Osteocyte (in vitro differentiated cells): ENCODE measurements around the gene CFAP77. TPM values are rescaled to one million over a fixed set of nuclear protein-coding genes. Genes with fewer than 3 reads are reported as not detected.

ENCODE experiments used
- DNase-seq: peaks from one replicate; pipeline ENCODE4 v3.0.0; 2021; ENCODE audit warnings: mixed read lengths; ENCODE audit not compliant: unreplicated experiment; ENCODE audit errors: extremely low spot score
- H3K27ac Mint-ChIP-seq: one replicate; pipeline ENCODE4 v1.8.0; 2021; ENCODE audit warnings: mild to moderate bottlenecking, mixed read lengths; ENCODE audit not compliant: unreplicated experiment
- H3K27me3 Mint-ChIP-seq: one replicate; pipeline ENCODE4 v1.8.0; 2021; ENCODE audit warnings: mixed read lengths; ENCODE audit not compliant: unreplicated experiment
- H3K36me3 Mint-ChIP-seq: one replicate; pipeline ENCODE4 v1.8.0; 2021; ENCODE audit warnings: mixed read lengths; ENCODE audit not compliant: unreplicated experiment
- H3K4me1 Mint-ChIP-seq: one replicate; pipeline ENCODE4 v1.8.0; 2021; ENCODE audit warnings: mixed read lengths; ENCODE audit not compliant: unreplicated experiment
- H3K4me3 Mint-ChIP-seq: one replicate; pipeline ENCODE4 v1.8.0; 2021; ENCODE audit warnings: mild to moderate bottlenecking, moderate library complexity, mixed read lengths; ENCODE audit not compliant: unreplicated experiment
- H3K9me3 Mint-ChIP-seq: one replicate; pipeline ENCODE4 v1.8.0; 2021; ENCODE audit warnings: mixed read lengths; ENCODE audit not compliant: unreplicated experiment
- total RNA-seq: library from RNA; stranded (reverse); gene quantifications from 2 replicates; pipeline ENCODE4 v1.2.1, GENCODE V29; 2021
- TF ChIP-seq, protein P1 (sequence below): fragments of 200-600 bp; sonication (generic); IDR thresholded peaks from 2 replicates; pipeline ENCODE4 v1.5.0; 2021; ENCODE audit warnings: antibody characterized with exemption, mild to moderate bottlenecking, moderate library complexity

CFAP77 gene
- total RNA-seq, 1 donor from 2014 or later = 0.48 TPM

DNA sequence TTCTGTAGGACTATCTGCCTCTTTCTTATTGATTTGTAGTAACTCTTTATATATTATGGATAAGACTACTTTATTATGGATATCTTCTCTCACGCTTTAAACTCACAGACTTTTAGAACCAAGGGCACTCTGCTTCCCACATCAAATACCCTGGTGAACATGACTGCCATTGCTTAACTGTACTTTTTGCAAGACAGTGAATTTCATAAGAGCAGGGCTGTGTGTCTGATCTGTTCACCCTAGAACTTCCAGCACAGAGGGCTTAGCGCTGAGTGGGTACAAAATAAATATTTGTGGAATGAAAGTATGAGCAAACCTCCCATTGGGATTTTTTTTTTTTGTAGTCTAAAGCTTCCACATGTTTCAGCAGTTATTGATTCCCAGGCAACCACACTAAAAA, 84.8 kb downstream of the CFAP77 start:
- Mint-ChIP-seq H3K27ac (no peak overlapping the region), H3K4me3 (no peak overlapping the region), H3K4me1 (no peaks in the 10 kb centered on the region), H3K36me3 (no peaks in the 10 kb centered on the region), H3K27me3 (peaks cover 7% of the 10 kb centered on the region), H3K9me3 (peaks cover 4% of the 10 kb centered on the region)
- DNase-seq = no peak
- TF ChIP-seq, protein P1, sequence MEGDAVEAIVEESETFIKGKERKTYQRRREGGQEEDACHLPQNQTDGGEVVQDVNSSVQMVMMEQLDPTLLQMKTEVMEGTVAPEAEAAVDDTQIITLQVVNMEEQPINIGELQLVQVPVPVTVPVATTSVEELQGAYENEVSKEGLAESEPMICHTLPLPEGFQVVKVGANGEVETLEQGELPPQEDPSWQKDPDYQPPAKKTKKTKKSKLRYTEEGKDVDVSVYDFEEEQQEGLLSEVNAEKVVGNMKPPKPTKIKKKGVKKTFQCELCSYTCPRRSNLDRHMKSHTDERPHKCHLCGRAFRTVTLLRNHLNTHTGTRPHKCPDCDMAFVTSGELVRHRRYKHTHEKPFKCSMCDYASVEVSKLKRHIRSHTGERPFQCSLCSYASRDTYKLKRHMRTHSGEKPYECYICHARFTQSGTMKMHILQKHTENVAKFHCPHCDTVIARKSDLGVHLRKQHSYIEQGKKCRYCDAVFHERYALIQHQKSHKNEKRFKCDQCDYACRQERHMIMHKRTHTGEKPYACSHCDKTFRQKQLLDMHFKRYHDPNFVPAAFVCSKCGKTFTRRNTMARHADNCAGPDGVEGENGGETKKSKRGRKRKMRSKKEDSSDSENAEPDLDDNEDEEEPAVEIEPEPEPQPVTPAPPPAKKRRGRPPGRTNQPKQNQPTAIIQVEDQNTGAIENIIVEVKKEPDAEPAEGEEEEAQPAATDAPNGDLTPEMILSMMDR = no peak

DNA sequence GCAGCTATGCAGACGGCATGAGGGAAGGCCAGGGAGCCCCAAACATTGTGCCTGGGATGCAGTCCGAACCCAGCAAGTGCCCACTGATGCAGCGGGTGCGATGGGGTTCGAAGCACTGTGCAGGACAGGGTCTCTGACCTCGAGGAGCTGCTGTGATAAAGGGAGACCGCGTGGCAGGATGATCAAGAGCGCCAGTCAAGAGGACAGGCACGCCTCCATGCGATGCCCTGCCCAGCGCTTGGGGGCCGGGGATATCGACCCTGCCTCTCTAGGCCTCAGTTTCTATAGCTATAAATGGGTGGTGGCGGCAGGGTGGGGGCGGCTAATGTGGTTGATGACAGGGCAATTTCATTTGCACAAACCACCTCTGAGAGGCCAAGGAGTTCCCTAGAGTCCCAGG, 87.7 kb downstream of the CFAP77 start:
- Mint-ChIP-seq H3K4me3 (no peak overlapping the region), H3K9me3 (peaks cover 4% of the 10 kb centered on the region), H3K4me1 (no peaks in the 10 kb centered on the region), H3K27me3 (peaks cover 2% of the 10 kb centered on the region), H3K36me3 (no peaks in the 10 kb centered on the region), H3K27ac (no peak overlapping the region)
- DNase-seq = no peak
- TF ChIP-seq, protein P1 = no peak

DNA sequence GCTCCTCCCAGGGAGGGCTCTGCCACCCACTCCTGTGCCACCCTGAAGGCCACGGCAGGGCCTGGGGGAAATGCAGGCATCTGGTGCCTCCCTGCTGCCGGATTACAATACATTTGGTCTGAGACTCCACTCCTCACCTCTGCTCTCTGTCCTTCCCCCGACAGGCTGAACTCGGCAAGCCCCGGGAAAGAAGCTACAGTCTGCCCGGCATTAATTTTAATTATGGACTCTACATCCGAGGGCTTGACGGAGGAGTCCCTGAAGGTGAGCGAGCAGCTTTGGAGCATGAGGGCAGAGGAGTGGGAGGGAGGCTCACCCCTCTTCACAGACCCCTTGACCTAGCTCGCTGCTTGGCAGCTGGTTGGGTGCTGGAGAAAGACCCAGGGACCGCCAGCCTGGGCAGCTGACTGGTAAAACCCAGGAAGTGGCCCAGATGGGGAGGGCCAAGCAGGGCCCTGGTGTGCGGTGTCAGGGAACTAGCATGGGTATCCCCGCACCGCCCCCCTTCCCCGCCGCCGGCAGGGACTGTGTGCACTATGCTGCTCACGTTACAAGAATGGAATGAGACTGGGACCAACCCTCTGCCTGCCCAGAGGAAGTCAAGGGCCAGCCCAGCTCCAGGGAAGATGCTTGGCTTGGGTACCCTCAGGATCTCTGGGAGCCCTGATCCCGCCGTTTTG, 88.7 kb downstream of the CFAP77 start:
- Mint-ChIP-seq H3K4me1 (no peaks in the 10 kb centered on the region), H3K9me3 (no peaks in the 10 kb centered on the region), H3K27me3 (peaks cover 6% of the 10 kb centered on the region), H3K27ac (no peak overlapping the region), H3K4me3 (no peak overlapping the region), H3K36me3 (no peaks in the 10 kb centered on the region)
- DNase-seq = no peak
- TF ChIP-seq, protein P1 = no peak

- peaks cover 12% of the 10 kb centered on the region for H3K27me3 Mint-ChIP-seq
- no peaks in the 10 kb centered on the region for H3K4me1 Mint-ChIP-seq
- no peaks in the 10 kb centered on the region for H3K36me3 Mint-ChIP-seq
- H3K27ac Mint-ChIP-seq = no peak overlapping the region
- TF ChIP-seq, protein P1 = no peak
- H3K9me3 Mint-ChIP-seq = no peaks in the 10 kb centered on the region
- DNase-seq = no peak
- no peak overlapping the region for H3K4me3 Mint-ChIP-seq
These were observed 89.2 kb downstream of the CFAP77 start for GRCh38 chr9:132499251-132499650.

GRCh38 chr9:132500193-132500592, 90.2 kb downstream of the CFAP77 start:
- Mint-ChIP-seq H3K27me3 (peaks cover 13% of the 10 kb centered on the region), H3K36me3 (no peaks in the 10 kb centered on the region), H3K9me3 (no peaks in the 10 kb centered on the region), H3K4me3 (no peak overlapping the region), H3K4me1 (no peaks in the 10 kb centered on the region), H3K27ac (no peak overlapping the region)
- DNase-seq = no peak
- TF ChIP-seq, protein P1 = no peak
